ENCODE results near the gene MIEF2.
A peak's percentile ranks its signal among the peaks of the same experiment; 100 is the strongest.

Gene MIEF2

GRCh38 chr17:18254888-18255649, 5.4 kb upstream of the MIEF2 start:
- H3K4me3 ChIP-seq (ENCODE audit: low read depth, low read length) = no peak overlapping the region
- no peak for DNase-seq (ENCODE audit: low read depth)
- no peak for TF ChIP-seq CTCF (conservative IDR thresholded peaks at IDR 0.05; ENCODE audit: low read depth, low read length)

- no peak overlapping the region for H3K4me3 ChIP-seq (ENCODE audit: low read depth, low read length)
- no peak for DNase-seq (ENCODE audit: low read depth)
- TF ChIP-seq CTCF (conservative IDR thresholded peaks at IDR 0.05; ENCODE audit: low read depth, low read length) = no peak
Observed at GRCh38 chr17:18256351-18256750, 4.1 kb upstream of the MIEF2 start.

- H3K4me3 ChIP-seq (ENCODE audit: low read depth, low read length) = no peak overlapping the region
- TF ChIP-seq CTCF (conservative IDR thresholded peaks at IDR 0.05; ENCODE audit: low read depth, low read length) = no peak
Observed at GRCh38 chr17:18256776-18257175, 3.7 kb upstream of the MIEF2 start.

GRCh38 chr17:18257268-18257981, 3.0 kb upstream of the MIEF2 start:
- TF ChIP-seq CTCF (conservative IDR thresholded peaks at IDR 0.05; ENCODE audit: low read depth, low read length) = no peak
- DNase-seq (ENCODE audit: low read depth) = peak; percentile 35
- peak overlapping the region; percentile 90 for H3K4me3 ChIP-seq (ENCODE audit: low read depth, low read length)

More at GRCh38 chr17:18256776-18257175, 3.7 kb upstream of the MIEF2 start:
- no peak for DNase-seq (ENCODE audit: low read depth)

- peak; percentile 29 for DNase-seq (ENCODE audit: low read depth)
- peak overlapping the region; percentile 90 for H3K4me3 ChIP-seq (ENCODE audit: low read depth, low read length)
- no peak for TF ChIP-seq CTCF (conservative IDR thresholded peaks at IDR 0.05; ENCODE audit: low read depth, low read length)
Observed at GRCh38 chr17:18257982-18258355, 2.5 kb upstream of the MIEF2 start.

- DNase-seq (ENCODE audit: low read depth) = peak; percentile 16
- peak within 1 kb of the TSS; percentile 90 for H3K4me3 ChIP-seq (ENCODE audit: low read depth, low read length)
- TF ChIP-seq CTCF (conservative IDR thresholded peaks at IDR 0.05; ENCODE audit: low read depth, low read length) = no peak
Observed at GRCh38 chr17:18258356-18259038, 2.0 kb upstream of the MIEF2 start, which contains the start of gene FLII. FLII (minus strand) TSS chr17:18258738; CDS start chr17:18258690, 48 bp downstream.
